Transverse colon (tissue), 4 donors: Measurements from ENCODE around the gene DHH. TPM values are rescaled to one million over a fixed set of nuclear protein-coding genes. Genes with fewer than 3 reads are reported as not detected.

Experiments
- DNase-seq: peaks from one replicate; pipeline ENCODE4 v3.0.0-alpha.2; 2019
- H3K27ac ChIP-seq, 4 donors: fragments of 200-600 bp; sonication (generic); 2 replicates each; pipeline ENCODE4 v1.5.1; 2016 to 2018; ENCODE audit warnings: inconsistent platforms in 4 of 4
- H3K27me3 ChIP-seq: fragments of 200-600 bp; sonication (generic); 2 replicates; pipeline ENCODE4 v1.5.1; 2017; ENCODE audit warnings: inconsistent platforms
- H3K36me3 ChIP-seq, 4 donors: fragments of 200-600 bp; sonication (generic); 2 replicates each; pipeline ENCODE4 v1.5.1; 2017 to 2019; ENCODE audit warnings: inconsistent platforms in 4 of 4
- H3K4me1 ChIP-seq, 4 donors: fragments of 200-600 bp; sonication (generic); 2 replicates each; pipeline ENCODE4 v1.5.1; 2017 to 2020; ENCODE audit warnings: inconsistent platforms in 4 of 4
- H3K4me3 ChIP-seq, 4 donors: fragments of 200-600 bp; sonication (generic); 1 replicate in 1 of 4; 2 replicates in 3 of 4; pipeline versions ENCODE4 v1.5.1 to v1.6.1; 2017 to 2019; ENCODE audit warnings: inconsistent platforms in 4 of 4
- H3K9me3 ChIP-seq, 2 donors: fragments of 200-600 bp; sonication (generic); 2 replicates each; pipeline ENCODE4 v1.5.1; 2017 to 2019; ENCODE audit warnings: inconsistent platforms in 2 of 2
- CTCF ChIP-seq, 5 experiments: fragments of 200-600 bp in 3 of 5; fragments of 450-650 bp in 2 of 5; sonication (generic) in 3 of 5; IDR thresholded peaks; 1 replicate in 2 of 5; 2 replicates in 3 of 5; pipeline ENCODE4 v1.5.1; 2016 to 2017; ENCODE audit warnings: antibody characterized with exemption in 5 of 5, inconsistent platforms in 3 of 5, mild to moderate bottlenecking in 2 of 5, moderate library complexity in 1 of 5
- EP300 ChIP-seq: sonication (generic); formaldehyde crosslinking; IDR thresholded peaks from one replicate; pipeline ENCODE4 v1.6.1; 2017; ENCODE audit warnings: antibody characterized with exemption, low read depth
- POLR2A ChIP-seq: fragments of 450-650 bp; IDR thresholded peaks from one replicate; pipeline ENCODE4 v1.6.1; 2016; ENCODE audit warnings: antibody characterized with exemption, mild to moderate bottlenecking, moderate library complexity
- POLR2AphosphoS5 ChIP-seq, 3 donors: sonication (generic); formaldehyde crosslinking; IDR thresholded peaks; one replicate each; pipeline ENCODE4 v1.6.1; 2016; ENCODE audit warnings: antibody characterized with exemption in 3 of 3
- WGBS, 2 donors: methylation state at CpG; one replicate each; pipeline ENCODE4 v1.1.5; 2018; ENCODE audit warnings: low coverage in 1 of 2; 5-methylcytosine and 5-hydroxymethylcytosine counted together
- in situ Hi-C, 4 donors: fragments of 200-750 bp; cut with MboI; loops; one replicate each; pipeline versions ENCODE4 v1.15.0 to v1.15.1; 2017; ENCODE audit warnings: low sequenced_read_pairs in 3 of 4, low pct_ligation_motif_present in 1 of 4, low pct_unique_long_range_greater_than_20kb in 1 of 4
- intact Hi-C: fragments of 100-400 bp; cut with DNase I; formaldehyde crosslinking; loops from one replicate; pipeline ENCODE4 v1.15.1; 2023; ENCODE audit warnings: low total_unique reads
- small RNA-seq, 4 donors: library from RNA; depleted of rRNA; stranded (forward); fragments of <200 nt; gene quantifications; one replicate each; pipeline ENCODE3, GENCODE V24; 2016
- total RNA-seq, 4 donors: library from RNA; depleted of rRNA; stranded (reverse); fragments of >200 nt; gene quantifications; one replicate each; pipeline ENCODE4 v1.1.0, GENCODE V29; 2016

The DHH gene
- total RNA-seq, 4 donors from 2014 or later = 0.27 to 0.32 TPM; not detected in 2

DNA sequence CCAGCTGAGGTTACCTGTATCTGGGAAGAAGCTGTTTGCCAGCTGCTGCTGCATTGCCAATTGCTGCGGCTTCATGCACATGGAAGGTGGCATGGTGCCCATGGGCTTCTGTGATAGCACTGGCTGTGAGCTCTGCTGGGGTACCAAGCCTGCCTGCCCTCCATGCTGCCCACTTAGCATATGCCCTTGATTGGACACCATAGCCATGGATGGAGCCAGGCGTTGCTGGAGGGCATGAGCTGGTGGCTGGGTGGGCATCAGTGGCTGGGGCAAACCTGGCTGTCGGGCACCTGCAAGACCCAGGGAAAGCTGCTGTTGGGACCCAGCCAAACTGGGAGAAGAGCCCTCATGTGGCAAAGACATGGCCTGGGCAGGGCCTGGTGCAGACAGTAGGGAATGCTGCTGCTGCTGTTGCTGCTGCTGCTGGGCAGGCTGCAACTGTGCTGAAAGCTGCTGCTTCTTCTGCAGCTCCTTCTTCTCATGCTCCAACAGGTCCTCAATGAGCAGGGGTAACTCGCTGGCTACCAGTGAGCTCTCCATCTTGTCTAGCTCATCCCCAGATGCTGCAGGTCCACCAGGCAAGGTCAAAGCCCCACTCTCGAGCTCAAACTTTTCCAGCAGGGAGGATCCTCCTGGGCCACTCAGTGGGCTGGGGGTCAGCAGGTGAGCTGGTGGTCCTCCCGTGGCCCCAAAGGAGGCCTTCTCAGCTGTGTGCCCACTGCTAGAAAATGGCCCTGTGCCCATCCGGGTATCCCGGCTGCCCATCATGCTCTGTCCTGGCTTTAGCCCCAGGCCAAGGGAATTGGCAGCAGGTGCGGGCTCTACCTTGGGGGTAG is 57.3 kb downstream of the DHH start:
- no peaks in the 10 kb centered on the region for H3K27me3 ChIP-seq
- TF ChIP-seq CTCF (IDR thresholded peaks at IDR 0.05) (no peak), POLR2AphosphoS5 (IDR thresholded peaks at IDR 0.05) (no peak), POLR2A (no peak), EP300 (no peak)
- peaks cover 0 to 81% (median 41%) of the 10 kb centered on the region in 4 donors for H3K36me3 ChIP-seq
- intact Hi-C loops (no loop called here), in situ Hi-C loops (no loop called here)
- peak; percentile 2 for DNase-seq
- no peaks in the 10 kb centered on the region for H3K4me1 ChIP-seq
- H3K27ac ChIP-seq = no peak overlapping the region
- no peak overlapping the region for H3K4me3 ChIP-seq
- H3K9me3 ChIP-seq = no peaks in the 10 kb centered on the region
- WGBS, 2 donors = 95% methylated on average over 7 of the region's 9 CpGs; no CpG with 5 or more reads in 1 of the 2 donors

Small RNA genes lying within 50 kb of the gene (small RNA-seq; reads per million reads assigned to genes)
- gene RF00019 = 0 reads per million in 4 donors

Other genes starting within 250 kb of the DHH start
- gene DDX23, start 242.6 kb downstream of the DHH start, total RNA-seq = 100 to 1,000 TPM in 1 of 4 donors, 10 to 100 TPM in 3; 82.9 to 143 (median 83.9) TPM
- 10 to 100 TPM in 1 of 4 donors, 1 to 10 TPM in 2, not detected in 1; 1.1 to 19.1 (median 3.3) TPM for gene RND1, start 228.9 kb downstream of the DHH start, total RNA-seq
- gene FKBP11, start 169.3 kb downstream of the DHH start, total RNA-seq = 10 to 100 TPM; 12.1 to 35.9 (median 20.9) TPM
- 100 to 1,000 TPM in 2 of 4 donors, 10 to 100 TPM in 2; 30.8 to 117 (median 99.8) TPM for gene ARF3, start 137.3 kb downstream of the DHH start, total RNA-seq
- gene WNT10B, start 123.1 kb downstream of the DHH start, total RNA-seq = 1 to 10 TPM in 1 of 4 donors, under 1 TPM in 1, not detected in 2; 0.41 to 1.4 TPM
- gene WNT1, start 116.5 kb downstream of the DHH start, total RNA-seq = not detected
- under 1 TPM in 2 of 4 donors, not detected in 2; 0.27 to 0.32 TPM for gene DDN, start 95.4 kb downstream of the DHH start, total RNA-seq
- gene PRKAG1, start 76.0 kb downstream of the DHH start, total RNA-seq = 10 to 100 TPM; 21.7 to 44.0 (median 42.3) TPM
- gene KMT2D, start 34.0 kb downstream of the DHH start, total RNA-seq = 100 to 1,000 TPM in 1 of 4 donors, 10 to 100 TPM in 3; 50.0 to 351 (median 78.0) TPM
- gene RHEBL1, start 24.8 kb downstream of the DHH start, total RNA-seq = not detected
- gene LMBR1L, start 16.0 kb upstream of the DHH start, total RNA-seq = 100 to 1,000 TPM in 1 of 4 donors, 10 to 100 TPM in 3; 72.6 to 125 (median 82.1) TPM
- gene TUBA1B, start 36.6 kb upstream of the DHH start, total RNA-seq = 100 to 1,000 TPM; 219 to 390 (median 319) TPM
- gene TUBA1A, start 94.3 kb upstream of the DHH start, total RNA-seq = 100 to 1,000 TPM in 2 of 4 donors, 10 to 100 TPM in 2; 77.1 to 201 (median 92.6) TPM
- gene TUBA1C, start 170.3 kb upstream of the DHH start, total RNA-seq = 100 to 1,000 TPM; 207 to 331 (median 263) TPM
- 10 to 100 TPM in 2 of 4 donors, 1 to 10 TPM in 2; 7.9 to 18.7 (median 10.5) TPM for gene PRPH, start 200.3 kb upstream of the DHH start, total RNA-seq
- 100 to 1,000 TPM in 1 of 4 donors, 1 to 10 TPM in 3; 1.1 to 100 (median 2.7) TPM for gene TROAP, start 228.5 kb upstream of the DHH start, total RNA-seq
- not detected for gene C1QL4, start 242.4 kb upstream of the DHH start, total RNA-seq